Measurements from ENCODE around the gene ABCA7. TPM values are rescaled to one million over a fixed set of nuclear protein-coding genes. Genes with fewer than 3 reads are reported as not detected.

The ABCA7 gene
- total RNA-seq, 1 experiment from 2014 or later: 40.3 TPM

GRCh38 chr19:1041835-1042685 is 2.2 kb downstream of the ABCA7 start:
- ATAC-seq (no peak), DNase-seq (ENCODE audit: low spot score) (no peak)
- Mint-ChIP-seq H3K27ac (no peak overlapping the region), H3K4me3 (no peak overlapping the region; the same call in 1 of the 2 replicates), H3K9me3 (no peaks in the 10 kb centered on the region), H3K36me3 (peaks cover 16% of the 10 kb centered on the region), H3K4me1 (peaks cover 12% of the 10 kb centered on the region), H3K27me3 (ENCODE audit: low read depth) (no peaks in the 10 kb centered on the region)
- TF ChIP-seq GRHL2 (CRISPR knock-in tag; IDR thresholded peaks at IDR 0.05; ENCODE audit: insufficient replicate concordance, severe bottlenecking) (no peak), ZNF232 (CRISPR knock-in tag; IDR thresholded peaks at IDR 0.05) (no peak)
- ChIA-PET CTCF (interaction anchor here (0.5 to 3.4 kb wide), 6 partner anchors 15 to 232 kb away, joined by 3 to 29 read pairs (median 8); partner anchors contain the start of gene ARHGAP45), POLR2A (interaction anchor here (1.0 to 3.2 kb wide), 5 partner anchors 15 to 47 kb away, joined by 3 to 70 read pairs (median 3); partner anchors contain the start of genes ARHGAP45, CNN2 and RNU6-2)

- Mint-ChIP-seq H3K4me1 (peaks cover 12% of the 10 kb centered on the region), H3K27me3 (ENCODE audit: low read depth) (no peaks in the 10 kb centered on the region), H3K4me3 (no peak overlapping the region), H3K27ac (no peak overlapping the region), H3K36me3 (peaks cover 9% of the 10 kb centered on the region), H3K9me3 (no peaks in the 10 kb centered on the region)
- CTCF ChIA-PET: interaction anchor here (0.6 to 1.3 kb wide), 6 partner anchors 16 to 201 kb away, joined by 3 to 5 read pairs (median 3); partner anchors contain the start of gene ARHGAP45
- DNase-seq (ENCODE audit: low spot score) (no peak), ATAC-seq (no peak)
- TF ChIP-seq ZSCAN18 (CRISPR knock-in tag; IDR thresholded peaks at IDR 0.05): no peak
- TF ChIP-seq ZNF396 (CRISPR knock-in tag; IDR thresholded peaks at IDR 0.05; ENCODE audit: borderline replicate concordance): no peak
- POLR2A ChIA-PET: interaction anchor here (1.0 to 1.3 kb wide), 3 partner anchors 22 to 39 kb away, joined by 3 to 4 read pairs (median 3); partner anchors contain the start of gene RNU6-2
Observed at GRCh38 chr19:1042689-1043511, 3.0 kb downstream of the ABCA7 start.

GRCh38 chr19:1045247-1045603 is 5.3 kb downstream of the ABCA7 start:
- ChIA-PET POLR2A (no interaction called here), CTCF (interaction anchor here (0.6 to 1.9 kb wide), 11 partner anchors 18 to 343 kb away, joined by 3 to 7 read pairs (median 5); partner anchors contain the start of genes ARHGAP45 and WDR18)
- ATAC-seq (peak; percentile 72), DNase-seq (ENCODE audit: low spot score) (peak; percentile 99)
- H3K36me3 Mint-ChIP-seq: peaks cover 3% of the 10 kb centered on the region; the same call in 1 of the 2 replicates
- peaks cover 5% of the 10 kb centered on the region; the same call in 1 of the 2 replicates for H3K4me1 Mint-ChIP-seq
- no peaks in the 10 kb centered on the region for H3K9me3 Mint-ChIP-seq
- peak; percentile 59 for TF ChIP-seq NFYB (CRISPR knock-in tag; conservative IDR thresholded peaks at IDR 0.05; ENCODE audit: low read depth)
- no peak for TF ChIP-seq FOXK1 (CRISPR knock-in tag; IDR thresholded peaks at IDR 0.05)
- TF ChIP-seq MXD4 (CRISPR knock-in tag; IDR thresholded peaks at IDR 0.05; ENCODE audit: borderline replicate concordance): no peak
- TF ChIP-seq SMAD4 (CRISPR knock-in tag; IDR thresholded peaks at IDR 0.05): no peak
- peak; percentile 37; the same call in 1 of the 2 replicates for TF ChIP-seq SP1 (CRISPR knock-in tag; conservative IDR thresholded peaks at IDR 0.05)
- no peak for TF ChIP-seq ATF1 (CRISPR knock-in tag; IDR thresholded peaks at IDR 0.05)
- no peak overlapping the region for H3K4me3 Mint-ChIP-seq
- H3K27ac Mint-ChIP-seq: no peak overlapping the region
- no peaks in the 10 kb centered on the region for H3K27me3 Mint-ChIP-seq (ENCODE audit: low read depth)

- H3K4me1 Mint-ChIP-seq: no peaks in the 10 kb centered on the region
- H3K4me3 Mint-ChIP-seq: no peak overlapping the region
- ChIA-PET CTCF (interaction anchor here (1.1 to 3.2 kb wide), 6 partner anchors 20 to 127 kb away, joined by 3 to 17 read pairs (median 4); partner anchors contain the start of genes ARHGAP45 and WDR18), POLR2A (no interaction called here)
- no peak overlapping the region for H3K27ac Mint-ChIP-seq
- ATAC-seq: no peak
- H3K27me3 Mint-ChIP-seq (ENCODE audit: low read depth): no peaks in the 10 kb centered on the region
- no peak for DNase-seq (ENCODE audit: low spot score)
- H3K9me3 Mint-ChIP-seq: no peaks in the 10 kb centered on the region
- H3K36me3 Mint-ChIP-seq: peaks cover 3% of the 10 kb centered on the region; the same call in 1 of the 2 replicates
- TF ChIP-seq ATF6 (CRISPR knock-in tag; IDR thresholded peaks at IDR 0.05) (no peak), ZNF396 (CRISPR knock-in tag; IDR thresholded peaks at IDR 0.05; ENCODE audit: borderline replicate concordance) (no peak), STAT6 (CRISPR knock-in tag; conservative IDR thresholded peaks at IDR 0.05; ENCODE audit: low read depth) (no peak), NFE2L1 (CRISPR knock-in tag; IDR thresholded peaks at IDR 0.05) (no peak), TP53 (CRISPR knock-in tag; IDR thresholded peaks at IDR 0.05) (no peak), ZNF138 (CRISPR knock-in tag; conservative IDR thresholded peaks at IDR 0.05) (no peak), ZNF671 (CRISPR knock-in tag; IDR thresholded peaks at IDR 0.05) (no peak), ZSCAN18 (CRISPR knock-in tag; IDR thresholded peaks at IDR 0.05) (no peak), FOXP1 (CRISPR knock-in tag; IDR thresholded peaks at IDR 0.05; ENCODE audit: borderline replicate concordance) (no peak)
Observed at GRCh38 chr19:1046117-1046626, 6.3 kb downstream of the ABCA7 start.
